Measurements from ENCODE around the gene DOCK9.

Gene DOCK9

GRCh38 chr13:98795220-98795619 lies 182.6 kb downstream of the DOCK9 start:
- no peak for DNase-seq (ENCODE audit: low read depth)
- no peak overlapping the region for H3K4me3 ChIP-seq (ENCODE audit: low read depth, low read length)

GRCh38 chr13:98794498-98794897 lies 183.4 kb downstream of the DOCK9 start:
- DNase-seq (ENCODE audit: low read depth), result no peak
- no peak overlapping the region for H3K4me3 ChIP-seq (ENCODE audit: low read depth, low read length)

GRCh38 chr13:98792785-98793495 lies 184.9 kb downstream of the DOCK9 start:
- no peak for DNase-seq (ENCODE audit: low read depth)
- H3K4me3 ChIP-seq (ENCODE audit: low read depth, low read length), result no peak overlapping the region

GRCh38 chr13:98792321-98792720 lies 185.5 kb downstream of the DOCK9 start:
- DNase-seq (ENCODE audit: low read depth), result no peak
- no peak overlapping the region for H3K4me3 ChIP-seq (ENCODE audit: low read depth, low read length)

- no peak overlapping the region for H3K4me3 ChIP-seq (ENCODE audit: low read depth, low read length)
Observed at GRCh38 chr13:98791611-98792010, 186.3 kb downstream of the DOCK9 start.

GRCh38 chr13:98787996-98788395 lies 189.9 kb downstream of the DOCK9 start:
- no peak for DNase-seq (ENCODE audit: low read depth)
- H3K4me3 ChIP-seq (ENCODE audit: low read depth, low read length), result no peak overlapping the region

More at GRCh38 chr13:98791611-98792010, 186.3 kb downstream of the DOCK9 start:
- no peak for DNase-seq (ENCODE audit: low read depth)

- no peak overlapping the region for H3K4me3 ChIP-seq (ENCODE audit: low read depth, low read length)
- DNase-seq (ENCODE audit: low read depth), result no peak
Observed at GRCh38 chr13:98787173-98787572, 190.7 kb downstream of the DOCK9 start.

GRCh38 chr13:98786023-98786422 lies 191.8 kb downstream of the DOCK9 start:
- DNase-seq (ENCODE audit: low read depth), result no peak
- H3K4me3 ChIP-seq (ENCODE audit: low read depth, low read length), result no peak overlapping the region

- no peak overlapping the region for H3K4me3 ChIP-seq (ENCODE audit: low read depth, low read length)
- DNase-seq (ENCODE audit: low read depth), result no peak
Observed at GRCh38 chr13:98785405-98785804, 192.5 kb downstream of the DOCK9 start.

- H3K4me3 ChIP-seq (ENCODE audit: low read depth, low read length), result no peak overlapping the region
- DNase-seq (ENCODE audit: low read depth), result no peak
Observed at GRCh38 chr13:98784666-98785065, 193.2 kb downstream of the DOCK9 start.

- no peak for DNase-seq (ENCODE audit: low read depth)
- H3K4me3 ChIP-seq (ENCODE audit: low read depth, low read length), result no peak overlapping the region
Observed at GRCh38 chr13:98783856-98784478, 193.9 kb downstream of the DOCK9 start.

- H3K4me3 ChIP-seq (ENCODE audit: low read depth, low read length), result no peak overlapping the region
- no peak for DNase-seq (ENCODE audit: low read depth)
Observed at GRCh38 chr13:98782654-98783053, 195.2 kb downstream of the DOCK9 start.

GRCh38 chr13:98781905-98782304 lies 196.0 kb downstream of the DOCK9 start:
- H3K4me3 ChIP-seq (ENCODE audit: low read depth, low read length), result no peak overlapping the region
- DNase-seq (ENCODE audit: low read depth), result no peak

- H3K4me3 ChIP-seq (ENCODE audit: low read depth, low read length), result no peak overlapping the region
- no peak for DNase-seq (ENCODE audit: low read depth)
Observed at GRCh38 chr13:98781470-98781869, 196.4 kb downstream of the DOCK9 start.

- H3K4me3 ChIP-seq (ENCODE audit: low read depth, low read length), result no peak overlapping the region
- no peak for DNase-seq (ENCODE audit: low read depth)
Observed at GRCh38 chr13:98781045-98781444, 196.8 kb downstream of the DOCK9 start.

GRCh38 chr13:98780451-98780850 lies 197.4 kb downstream of the DOCK9 start:
- DNase-seq (ENCODE audit: low read depth), result no peak

GRCh38 chr13:98779695-98780094 lies 198.2 kb downstream of the DOCK9 start:
- no peak for DNase-seq (ENCODE audit: low read depth)
- H3K4me3 ChIP-seq (ENCODE audit: low read depth, low read length), result no peak overlapping the region

More at GRCh38 chr13:98780451-98780850, 197.4 kb downstream of the DOCK9 start:
- H3K4me3 ChIP-seq (ENCODE audit: low read depth, low read length), result no peak overlapping the region

- DNase-seq (ENCODE audit: low read depth), result no peak
- H3K4me3 ChIP-seq (ENCODE audit: low read depth, low read length), result no peak overlapping the region
Observed at GRCh38 chr13:98778749-98779148, 199.1 kb downstream of the DOCK9 start.

- no peak overlapping the region for H3K4me3 ChIP-seq (ENCODE audit: low read depth, low read length)
- no peak for DNase-seq (ENCODE audit: low read depth)
Observed at GRCh38 chr13:98776644-98777043, 201.2 kb downstream of the DOCK9 start.

- no peak overlapping the region for H3K4me3 ChIP-seq (ENCODE audit: low read depth, low read length)
- DNase-seq (ENCODE audit: low read depth), result no peak
Observed at GRCh38 chr13:98775844-98776598, 201.8 kb downstream of the DOCK9 start.
